OCI-LY1 (cell line): ENCODE measurements around the gene LSAMP.

ENCODE experiments used
- H2AFZ ChIP-seq: fragments of 200-600 bp; sonication (generic), shearing (Covaris generic); 2 replicates; pipeline ENCODE4 v1.6.0; 2014; ENCODE audit warnings: antibody characterized with exemption, mild to moderate bottlenecking, low read length
- H3F3A ChIP-seq: fragments of 200-600 bp; sonication (generic), shearing (Covaris generic); 2 replicates; pipeline ENCODE4 v1.6.0; 2014; ENCODE audit warnings: mild to moderate bottlenecking, antibody characterized with exemption, low read length, moderate library complexity; ENCODE audit not compliant: insufficient read depth
- H3K27ac ChIP-seq: fragments of 200-600 bp; sonication (generic); 2 replicates; pipeline ENCODE4 v1.5.1; 2014; ENCODE audit warnings: low read length, mixed run types, mild to moderate bottlenecking, low read depth; ENCODE audit not compliant: poor library complexity, severe bottlenecking
- H3K27me3 ChIP-seq: fragments of 200-600 bp; sonication (generic); 2 replicates; pipeline ENCODE4 v1.6.0; 2014; ENCODE audit warnings: antibody characterized with exemption, mild to moderate bottlenecking, low read length, moderate library complexity; ENCODE audit not compliant: insufficient read depth
- H3K36me3 ChIP-seq: fragments of 200-600 bp; sonication (generic); 2 replicates; pipeline ENCODE4 v1.6.1; 2014; ENCODE audit warnings: mild to moderate bottlenecking, antibody characterized with exemption, low read length, moderate library complexity, mixed read lengths; ENCODE audit not compliant: insufficient read depth
- H3K4me1 ChIP-seq: fragments of 200-600 bp; sonication (generic); 2 replicates; pipeline ENCODE4 v1.5.1; 2014; ENCODE audit warnings: mild to moderate bottlenecking, low read length, moderate library complexity; ENCODE audit not compliant: insufficient read depth, severe bottlenecking
- H3K4me2 ChIP-seq: fragments of 200-600 bp; sonication (generic), shearing (Covaris generic); 2 replicates; pipeline ENCODE4 v1.6.1; 2014; ENCODE audit warnings: low read length
- H3K4me3 ChIP-seq: fragments of 200-600 bp; sonication (generic); 2 replicates; pipeline ENCODE4 v1.5.1; 2014; ENCODE audit warnings: low read length, low read depth, mild to moderate bottlenecking, mixed read lengths; ENCODE audit not compliant: poor library complexity, severe bottlenecking
- H3K79me2 ChIP-seq: fragments of 200-600 bp; shearing (Covaris generic); 2 replicates; pipeline ENCODE4 v1.6.1; 2016; ENCODE audit warnings: mixed run types, low read length, mixed read lengths; ENCODE audit not compliant: insufficient read depth
- H3K9ac ChIP-seq: fragments of 200-600 bp; sonication (generic), shearing (Covaris generic); 2 replicates; pipeline ENCODE4 v1.6.1; 2014; ENCODE audit warnings: mild to moderate bottlenecking, low read length, mixed read lengths
- H3K9me2 ChIP-seq: fragments of 200-600 bp; sonication (generic), shearing (Covaris generic); 2 replicates; pipeline ENCODE4 v1.6.1; 2014; ENCODE audit warnings: low read depth, mild to moderate bottlenecking, low read length, mixed read lengths
- H3K9me3 ChIP-seq: fragments of 200-600 bp; shearing (Covaris generic); 2 replicates; pipeline ENCODE4 v1.6.1; 2014; ENCODE audit warnings: low read length, mixed read lengths
- H4K20me1 ChIP-seq: fragments of 200-600 bp; sonication (generic), shearing (Covaris generic); 2 replicates; pipeline ENCODE4 v1.6.0; 2016; ENCODE audit warnings: mild to moderate bottlenecking, low read length; ENCODE audit not compliant: insufficient read depth
- CTCF ChIP-seq: fragments of 200-600 bp; sonication (generic), shearing (Covaris generic); IDR thresholded peaks from 2 replicates; pipeline ENCODE4 v1.5.1; 2017; ENCODE audit warnings: mild to moderate bottlenecking, antibody characterized with exemption, low read length, moderate library complexity, mixed read lengths
- EZH2 ChIP-seq: fragments of 200-600 bp; sonication (generic), shearing (Covaris generic); IDR thresholded peaks from 2 replicates; pipeline ENCODE4 v1.8.0; 2017; ENCODE audit warnings: borderline replicate concordance, mixed run types, mild to moderate bottlenecking, antibody characterized with exemption, low read length, moderate library complexity, mixed read lengths

LSAMP gene

DNA sequence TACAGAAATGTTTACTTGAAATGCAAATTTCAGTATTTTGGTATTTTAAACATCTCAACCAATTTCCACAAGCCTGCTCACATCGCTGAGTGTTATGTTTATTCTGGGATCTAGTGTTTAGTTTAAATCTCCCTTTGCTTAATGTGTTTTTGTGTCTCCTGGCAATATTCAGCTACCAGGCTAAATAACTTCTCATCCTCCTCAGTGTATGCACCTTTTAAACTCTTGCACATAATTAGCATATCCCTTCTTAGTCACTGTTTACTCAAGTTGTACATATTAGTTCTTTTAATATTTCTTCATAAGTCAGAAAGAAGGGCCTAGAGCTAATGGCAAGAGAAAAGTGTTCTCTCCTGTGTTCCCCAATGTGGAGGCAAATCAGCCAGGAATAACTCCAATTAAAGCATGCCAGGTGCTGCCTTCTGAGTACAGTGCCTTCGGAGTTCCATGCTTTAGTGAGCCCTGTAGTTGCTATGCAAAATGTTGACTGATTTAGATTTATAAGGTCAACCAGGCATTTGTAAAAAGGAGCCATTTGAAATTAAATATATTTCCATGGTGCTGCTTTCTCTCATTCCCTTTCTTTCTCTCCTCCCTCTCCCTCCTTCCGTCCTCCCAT is 587.7 kb downstream of the LSAMP start:
- H3K9ac ChIP-seq, result no peak overlapping the region
- H3K27me3 ChIP-seq, result no peaks in the 10 kb centered on the region

DNA sequence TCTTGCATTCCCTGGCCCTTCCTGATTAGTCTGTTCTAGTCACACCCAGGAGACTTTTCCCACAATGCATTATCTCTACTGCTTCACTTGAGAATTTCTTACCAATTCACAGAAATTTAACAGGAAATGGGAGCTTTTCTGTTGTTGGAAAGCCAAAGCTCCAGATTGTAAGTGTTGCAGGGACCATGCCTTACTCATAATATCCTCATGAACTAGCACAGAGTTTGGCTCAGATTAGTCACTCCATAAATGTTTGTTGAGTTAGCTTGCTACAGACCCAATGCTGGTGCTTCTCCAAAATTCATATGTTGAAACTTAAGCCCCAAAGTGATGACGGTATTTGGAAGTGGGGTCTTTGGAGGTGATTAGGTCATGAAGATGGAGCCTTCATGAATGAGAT is 589.4 kb downstream of the LSAMP start:
- no peak overlapping the region for H3K27ac ChIP-seq

More for the DNA sequence above, 587.7 kb downstream of the LSAMP start:
- Histone ChIP-seq H3K36me3 (no peaks in the 10 kb centered on the region), H3K9me2 (no peaks in the 10 kb centered on the region), H3K4me2 (no peak overlapping the region), H3K27ac (no peak overlapping the region), H3K4me3 (no peak overlapping the region), H3K4me1 (no peaks in the 10 kb centered on the region), H3K79me2 (no peaks in the 10 kb centered on the region), H3K9me3 (no peaks in the 10 kb centered on the region), H4K20me1 (no peaks in the 10 kb centered on the region), H2AFZ (no peak overlapping the region), H3F3A (no peaks in the 10 kb centered on the region)
- TF ChIP-seq EZH2, result no peak
- no peak for TF ChIP-seq CTCF

DNA sequence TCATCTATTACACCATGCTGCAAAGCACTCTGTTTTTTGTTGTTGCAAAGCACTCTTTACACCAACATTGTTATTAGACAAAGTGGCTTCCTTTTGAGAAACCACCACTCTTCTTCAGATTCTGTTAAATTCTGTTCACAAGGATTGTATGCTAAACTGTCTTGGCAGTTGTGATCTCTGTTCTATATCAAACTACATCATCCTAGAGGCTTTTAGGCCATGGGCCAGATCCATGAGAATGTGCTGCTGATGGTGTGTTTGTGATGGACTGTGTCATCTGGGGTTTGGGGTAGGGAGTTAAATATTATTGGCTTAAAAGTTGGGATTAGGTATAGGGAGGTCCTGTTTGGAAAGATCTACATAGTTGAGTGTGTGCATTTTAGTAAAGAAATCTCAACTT is 592.2 kb downstream of the LSAMP start:
- H3K79me2 ChIP-seq, result no peaks in the 10 kb centered on the region
- no peak overlapping the region for H2AFZ ChIP-seq
- no peaks in the 10 kb centered on the region for H3K36me3 ChIP-seq
- H3K9me3 ChIP-seq, result no peaks in the 10 kb centered on the region
- no peaks in the 10 kb centered on the region for H3K27me3 ChIP-seq
- H4K20me1 ChIP-seq, result no peaks in the 10 kb centered on the region
- H3K9me2 ChIP-seq, result no peaks in the 10 kb centered on the region
- no peak overlapping the region for H3K27ac ChIP-seq
- no peak for TF ChIP-seq EZH2
- H3K4me1 ChIP-seq, result no peaks in the 10 kb centered on the region
- no peak overlapping the region for H3K9ac ChIP-seq
- no peaks in the 10 kb centered on the region for H3F3A ChIP-seq
- H3K4me3 ChIP-seq, result no peak overlapping the region
- H3K4me2 ChIP-seq, result no peak overlapping the region

More for the DNA sequence above, 589.4 kb downstream of the LSAMP start:
- no peaks in the 10 kb centered on the region for H4K20me1 ChIP-seq
- H3K27me3 ChIP-seq, result no peaks in the 10 kb centered on the region
- H3K4me1 ChIP-seq, result no peaks in the 10 kb centered on the region
- H3K9me2 ChIP-seq, result no peaks in the 10 kb centered on the region
- H3K4me2 ChIP-seq, result no peak overlapping the region
- H3F3A ChIP-seq, result no peaks in the 10 kb centered on the region
- TF ChIP-seq EZH2 (no peak), CTCF (no peak)
- no peak overlapping the region for H3K9ac ChIP-seq
- no peak overlapping the region for H3K4me3 ChIP-seq
- no peak overlapping the region for H2AFZ ChIP-seq
- no peaks in the 10 kb centered on the region for H3K9me3 ChIP-seq
- no peaks in the 10 kb centered on the region for H3K36me3 ChIP-seq
- H3K79me2 ChIP-seq, result no peaks in the 10 kb centered on the region

DNA sequence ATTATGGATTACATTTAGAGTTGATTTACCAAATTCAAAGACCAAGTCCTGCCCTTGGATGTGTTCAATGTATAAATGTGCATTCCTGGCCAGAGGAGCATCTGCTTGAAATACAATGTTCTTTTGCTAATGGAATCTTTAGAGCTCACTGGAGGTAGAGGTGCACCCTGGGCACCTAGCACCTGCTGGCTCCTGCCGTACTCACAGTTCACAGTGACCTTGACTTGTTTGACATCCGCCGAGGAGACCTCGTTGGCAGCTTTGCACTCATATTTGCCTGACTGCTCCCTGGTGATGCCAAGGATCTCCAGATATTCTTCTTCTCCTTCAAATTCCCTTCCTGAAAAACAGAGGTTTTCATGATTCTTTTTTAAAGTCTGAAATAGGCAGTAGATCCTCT is 593.0 kb downstream of the LSAMP start:
- no peaks in the 10 kb centered on the region for H3K79me2 ChIP-seq
- H2AFZ ChIP-seq, result no peak overlapping the region
- no peaks in the 10 kb centered on the region for H3F3A ChIP-seq
- no peak overlapping the region for H3K9ac ChIP-seq
- H3K9me2 ChIP-seq, result no peaks in the 10 kb centered on the region
- no peaks in the 10 kb centered on the region for H3K9me3 ChIP-seq
- no peaks in the 10 kb centered on the region for H3K4me1 ChIP-seq
- no peaks in the 10 kb centered on the region for H4K20me1 ChIP-seq
- no peaks in the 10 kb centered on the region for H3K36me3 ChIP-seq
- H3K4me2 ChIP-seq, result no peak overlapping the region
- no peaks in the 10 kb centered on the region for H3K27me3 ChIP-seq
- TF ChIP-seq CTCF (no peak), EZH2 (no peak)
- no peak overlapping the region for H3K27ac ChIP-seq
- no peak overlapping the region for H3K4me3 ChIP-seq
